ENCODE results near the gene WAC.
A peak's percentile ranks its signal among the peaks of the same experiment; 100 is the strongest.

WAC gene

DNA sequence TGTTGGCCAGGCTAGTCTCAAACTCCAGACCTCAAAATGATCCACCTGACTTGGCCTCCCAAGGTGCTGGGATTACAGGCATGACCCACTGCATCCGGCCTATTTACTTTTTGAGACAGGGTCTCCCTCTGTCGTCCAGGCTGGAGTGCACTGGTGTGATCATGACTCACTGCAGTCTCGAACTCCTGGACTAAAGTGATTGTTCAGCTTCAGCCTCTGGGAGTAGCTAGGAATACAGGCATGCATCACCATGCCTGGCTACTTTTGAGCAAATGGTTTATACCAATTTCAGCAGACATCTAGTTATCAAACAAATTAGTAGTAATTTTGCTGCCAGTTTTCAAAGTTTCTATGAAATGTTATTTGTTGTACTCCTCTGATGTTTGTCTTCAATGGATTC, 2.2 kb upstream of the WAC start:
- no peak for DNase-seq (ENCODE audit: low read depth, low spot score)
- CTCF ChIA-PET, result no interaction called here
- H3K4me3 ChIP-seq (ENCODE audit: low read depth, low read length), result no peak overlapping the region
- POLR2A ChIA-PET, result no interaction called here
- TF ChIP-seq, protein P1, sequence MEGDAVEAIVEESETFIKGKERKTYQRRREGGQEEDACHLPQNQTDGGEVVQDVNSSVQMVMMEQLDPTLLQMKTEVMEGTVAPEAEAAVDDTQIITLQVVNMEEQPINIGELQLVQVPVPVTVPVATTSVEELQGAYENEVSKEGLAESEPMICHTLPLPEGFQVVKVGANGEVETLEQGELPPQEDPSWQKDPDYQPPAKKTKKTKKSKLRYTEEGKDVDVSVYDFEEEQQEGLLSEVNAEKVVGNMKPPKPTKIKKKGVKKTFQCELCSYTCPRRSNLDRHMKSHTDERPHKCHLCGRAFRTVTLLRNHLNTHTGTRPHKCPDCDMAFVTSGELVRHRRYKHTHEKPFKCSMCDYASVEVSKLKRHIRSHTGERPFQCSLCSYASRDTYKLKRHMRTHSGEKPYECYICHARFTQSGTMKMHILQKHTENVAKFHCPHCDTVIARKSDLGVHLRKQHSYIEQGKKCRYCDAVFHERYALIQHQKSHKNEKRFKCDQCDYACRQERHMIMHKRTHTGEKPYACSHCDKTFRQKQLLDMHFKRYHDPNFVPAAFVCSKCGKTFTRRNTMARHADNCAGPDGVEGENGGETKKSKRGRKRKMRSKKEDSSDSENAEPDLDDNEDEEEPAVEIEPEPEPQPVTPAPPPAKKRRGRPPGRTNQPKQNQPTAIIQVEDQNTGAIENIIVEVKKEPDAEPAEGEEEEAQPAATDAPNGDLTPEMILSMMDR (IDR thresholded peaks at IDR 0.05; ENCODE audit: insufficient read depth, low read length, missing control alignments), result no peak

DNA sequence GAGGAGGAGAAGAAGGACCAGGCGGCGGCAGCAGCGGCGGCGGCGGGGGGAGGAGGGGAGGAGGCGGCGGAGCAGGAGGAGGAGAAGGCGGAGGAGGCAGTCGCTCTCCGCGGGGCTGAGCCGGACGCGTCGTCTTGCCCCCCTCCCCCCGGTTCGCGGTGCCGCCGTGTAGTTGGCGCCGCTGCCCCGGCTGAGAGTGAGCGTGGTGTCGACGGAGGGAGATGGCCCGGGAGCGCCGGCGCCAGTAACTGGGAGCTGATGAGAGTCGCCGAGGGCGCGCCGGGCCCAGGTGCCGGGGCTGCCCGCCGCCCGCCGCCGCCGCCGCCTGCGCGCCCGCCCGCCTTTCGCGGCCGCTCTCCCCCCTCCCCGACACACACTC, 257 bp downstream of the WAC start:
- POLR2A ChIA-PET, result no interaction called here

DNA sequence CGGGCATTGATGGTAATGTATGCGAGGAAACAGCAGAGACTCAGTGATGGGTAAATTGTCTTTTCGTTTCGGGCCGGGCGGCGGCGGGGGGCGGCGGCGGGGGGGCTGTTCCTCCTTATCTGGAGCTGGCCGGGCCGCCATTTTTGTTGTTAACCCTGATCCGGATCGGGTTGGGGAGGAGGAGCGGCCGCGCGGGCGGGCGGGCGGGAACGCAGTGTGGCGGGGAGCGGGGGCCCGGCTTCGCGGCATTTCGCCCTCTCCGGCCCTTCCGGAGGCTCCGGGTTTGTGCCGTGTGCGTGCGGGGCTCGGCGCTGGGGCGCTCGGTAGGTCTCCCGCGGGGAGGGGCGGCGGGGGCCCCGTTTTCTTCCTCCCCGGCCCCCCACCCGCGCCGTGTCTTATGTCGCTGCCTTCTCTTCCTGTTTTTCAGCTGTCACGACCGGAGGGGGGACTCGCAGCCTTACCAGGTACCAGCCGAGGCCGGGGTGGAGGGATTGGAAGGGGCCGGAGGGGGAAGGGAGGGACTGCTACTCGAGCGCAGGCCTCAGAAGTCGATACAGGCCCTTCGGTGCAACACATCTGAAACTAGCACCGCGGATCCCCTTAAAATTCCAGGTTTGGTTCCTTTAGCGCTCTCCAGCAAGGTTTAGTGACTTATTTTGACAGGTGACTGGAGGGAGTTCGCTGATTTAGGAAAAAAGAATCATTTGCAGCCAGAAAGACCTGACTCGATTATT, 820 bp downstream of the WAC start:
- ChIA-PET CTCF (no interaction called here), POLR2A (interaction anchor here (0.5 to 1.1 kb wide), 2 partner anchors 13 to 1297 kb away, joined by 3 read pairs; no protein-coding TSS in a partner anchor)
- TF ChIP-seq, protein P1 (IDR thresholded peaks at IDR 0.05; ENCODE audit: insufficient read depth, low read length, missing control alignments), result no peak
- no peak for DNase-seq (ENCODE audit: low read depth, low spot score)
- peak overlapping the region; percentile 83 for H3K4me3 ChIP-seq (ENCODE audit: low read depth, low read length)

More for the DNA sequence above, 257 bp downstream of the WAC start:
- no peak for DNase-seq (ENCODE audit: low read depth, low spot score)
- peak overlapping the region; percentile 83 for H3K4me3 ChIP-seq (ENCODE audit: low read depth, low read length)
- CTCF ChIA-PET, result no interaction called here
- TF ChIP-seq, protein P1 (IDR thresholded peaks at IDR 0.05; ENCODE audit: insufficient read depth, low read length, missing control alignments), result no peak

DNA sequence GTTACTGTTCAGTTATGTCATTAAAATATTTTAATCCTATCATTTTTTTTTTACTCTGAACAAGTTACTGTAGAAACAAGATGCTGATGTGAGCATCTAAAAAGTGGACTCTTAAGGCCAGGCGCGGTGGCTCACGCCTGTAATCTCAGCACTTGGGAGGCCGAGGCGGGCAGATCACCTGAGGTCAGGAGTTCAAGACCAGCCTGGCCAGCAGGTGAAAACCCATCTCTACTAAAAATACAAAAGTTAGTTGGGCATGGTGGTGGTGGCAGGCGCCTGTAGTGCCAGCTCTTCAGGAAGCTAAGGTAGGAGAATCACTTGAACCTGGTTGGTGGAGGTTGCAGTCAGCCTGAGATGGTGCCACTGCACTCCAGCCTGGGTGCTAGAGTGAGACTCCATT, 2.9 kb downstream of the WAC start:
- DNase-seq (ENCODE audit: low read depth, low spot score), result no peak
- ChIA-PET CTCF (interaction anchor here (1.0 kb wide), 1 partner anchor 13 kb away, joined by 3 read pairs; no protein-coding TSS in a partner anchor), POLR2A (no interaction called here)
- no peak overlapping the region for H3K4me3 ChIP-seq (ENCODE audit: low read depth, low read length)
- TF ChIP-seq, protein P1 (IDR thresholded peaks at IDR 0.05; ENCODE audit: insufficient read depth, low read length, missing control alignments), result no peak

DNA sequence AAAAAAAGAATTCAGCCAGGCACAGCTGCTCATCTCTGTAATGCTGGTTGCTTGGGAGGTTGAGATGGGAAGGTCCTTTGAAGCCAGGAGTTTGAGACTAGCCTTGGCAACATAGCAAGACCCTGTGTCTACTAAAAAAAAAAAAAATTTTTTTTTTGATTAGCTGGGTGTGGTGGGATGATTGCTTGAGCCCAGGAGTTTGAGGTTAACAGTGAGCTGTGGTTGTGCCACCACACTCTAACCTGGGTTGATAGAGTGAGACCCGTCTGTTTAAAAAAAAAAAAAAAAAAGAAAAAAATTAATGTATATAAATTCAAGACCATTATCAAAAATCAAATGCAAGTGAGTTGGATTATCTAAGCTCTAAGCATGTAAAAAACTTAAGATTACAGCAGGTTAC, 5.7 kb downstream of the WAC start:
- DNase-seq (ENCODE audit: low read depth, low spot score), result no peak
- POLR2A ChIA-PET, result interaction anchor here (0.5 to 0.6 kb wide), 2 partner anchors 18 to 112 kb away, joined by 3 to 5 read pairs; no protein-coding TSS in a partner anchor
- CTCF ChIA-PET, result interaction anchor here (1.2 to 2.4 kb wide), 2 partner anchors 8 to 50 kb away, joined by 4 to 10 read pairs; no protein-coding TSS in a partner anchor
- TF ChIP-seq, protein P1 (IDR thresholded peaks at IDR 0.05; ENCODE audit: insufficient read depth, low read length, missing control alignments), result no peak
- no peak overlapping the region for H3K4me3 ChIP-seq (ENCODE audit: low read depth, low read length)

DNA sequence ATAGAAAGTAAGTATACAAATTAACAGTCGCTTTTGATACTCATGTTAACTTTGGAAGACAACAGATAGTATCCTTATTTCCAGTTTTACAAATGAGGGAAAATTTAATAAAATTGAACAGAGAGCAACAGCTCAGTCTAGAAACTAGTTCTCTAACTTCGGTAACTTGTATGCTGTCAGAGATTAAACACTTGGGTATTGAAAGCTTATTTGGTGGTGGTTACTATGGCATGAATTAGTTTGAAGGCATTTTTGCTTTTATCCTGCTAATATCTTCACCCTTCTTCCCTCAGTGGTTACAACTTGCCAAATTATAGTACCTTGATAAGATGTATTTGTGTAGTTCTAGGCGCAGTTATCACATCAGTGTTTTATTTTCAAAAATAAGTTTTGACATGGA, 7.2 kb downstream of the WAC start:
- TF ChIP-seq, protein P1 (IDR thresholded peaks at IDR 0.05; ENCODE audit: insufficient read depth, low read length, missing control alignments), result no peak
- no peak overlapping the region for H3K4me3 ChIP-seq (ENCODE audit: low read depth, low read length)
- no peak for DNase-seq (ENCODE audit: low read depth, low spot score)
- POLR2A ChIA-PET, result no interaction called here
- CTCF ChIA-PET, result no interaction called here

Measured in AG04449 (cell line).